Left lobe of liver (tissue), 2 donors: ENCODE data around the gene FAM169A. TPM values are rescaled to one million over a fixed set of nuclear protein-coding genes. Genes with fewer than 3 reads are reported as not detected.
"Not testable (repeated sequence)": the region's sequence is repeated elsewhere in the genome, so short reads cannot be mapped to it uniquely, and the experiment has no call there.

Experiments
- ATAC-seq: fragments of 200-7000 bp; cut with Tn5 transposase; one replicate; pipeline ENCODE4 v1.9.1; 2020; ENCODE audit warnings: mild to moderate bottlenecking, moderate library complexity
- DNase-seq: peaks from one replicate; pipeline ENCODE4 v3.0.0-alpha.2; 2020; ENCODE audit warnings: low spot score
- total RNA-seq: library from RNA; stranded (reverse); gene quantifications from one replicate; pipeline ENCODE4 v1.2.1, GENCODE V29; 2021
- donor health status: DM: no; HTN: no; CAD: no; lungs with moderate emphysema.
- donor health status: DM: no; HTN: yes; CAD: no.

FAM169A gene
- total RNA-seq, 1 donor from 2014 or later: 3.4 TPM

GRCh38 chr5:74816875-74817274 is 49.3 kb downstream of the FAM169A start:
- no peak for DNase-seq
- ATAC-seq: no peak

GRCh38 chr5:74810915-74811314 is 55.3 kb downstream of the FAM169A start:
- DNase-seq (no peak), ATAC-seq (no peak)

- no peak for ATAC-seq
- DNase-seq: no peak
Measured at GRCh38 chr5:74801941-74802340, 64.2 kb downstream of the FAM169A start.

GRCh38 chr5:74801197-74801596 is 65.0 kb downstream of the FAM169A start:
- ATAC-seq: no peak
- DNase-seq: no peak

- ATAC-seq: no peak
- no peak for DNase-seq
Measured at GRCh38 chr5:74798977-74799911, 66.9 kb downstream of the FAM169A start.

- ATAC-seq, DNase-seq: not testable (repeated sequence)
Measured at GRCh38 chr5:74791669-74792068, 74.5 kb downstream of the FAM169A start.

GRCh38 chr5:74787424-74787823 is 78.8 kb downstream of the FAM169A start:
- DNase-seq (no peak), ATAC-seq (no peak)

GRCh38 chr5:74786851-74787250 is 79.3 kb downstream of the FAM169A start:
- DNase-seq (no peak), ATAC-seq (no peak)

GRCh38 chr5:74778609-74779008 is 87.6 kb downstream of the FAM169A start:
- DNase-seq: no peak
- no peak for ATAC-seq

- DNase-seq (no peak), ATAC-seq (peak; percentile 81)
Measured at GRCh38 chr5:74772359-74772758, 93.8 kb downstream of the FAM169A start.

- peak; percentile 23 for ATAC-seq
- no peak for DNase-seq
Measured at GRCh38 chr5:74767579-74767913, 98.6 kb downstream of the FAM169A start.

GRCh38 chr5:74766849-74767578 is 99.2 kb downstream of the FAM169A start, which contains the start of the genes GFM2 and NSA2:
Gene GFM2 (minus strand): TSS chr5:74767117. CDS start chr5:74763742, 3,375 bp downstream.
Gene NSA2 (plus strand): TSS chr5:74767249. CDS start chr5:74767361, 112 bp downstream.
- peak; percentile 98 for ATAC-seq
- peak; percentile 95 for DNase-seq

GRCh38 chr5:74766418-74766848 is 99.8 kb downstream of the FAM169A start:
- no peak for DNase-seq

GRCh38 chr5:74765929-74766328 is 100.3 kb downstream of the FAM169A start:
- DNase-seq (no peak), ATAC-seq (no peak)

More at GRCh38 chr5:74766418-74766848, 99.8 kb downstream of the FAM169A start:
- peak; percentile 72 for ATAC-seq

- DNase-seq (no peak), ATAC-seq (no peak)
Measured at GRCh38 chr5:74765201-74765600, 101.0 kb downstream of the FAM169A start.

- DNase-seq: no peak
- ATAC-seq: no peak
Measured at GRCh38 chr5:74763504-74763903, 102.7 kb downstream of the FAM169A start.

GRCh38 chr5:74762599-74762998 is 103.6 kb downstream of the FAM169A start:
- DNase-seq (no peak), ATAC-seq (no peak)

GRCh38 chr5:74761241-74761640 is 104.9 kb downstream of the FAM169A start:
- ATAC-seq (peak; percentile 29), DNase-seq (no peak)

GRCh38 chr5:74748742-74749141 is 117.4 kb downstream of the FAM169A start:
- not testable (repeated sequence) for DNase-seq, ATAC-seq

- ATAC-seq (no peak), DNase-seq (no peak)
Measured at GRCh38 chr5:74738406-74738805, 127.8 kb downstream of the FAM169A start.

GRCh38 chr5:74736759-74737158 is 129.4 kb downstream of the FAM169A start:
- ATAC-seq (no peak), DNase-seq (no peak)
